Ovary (tissue), 9 donors: ENCODE measurements around the gene MIDN. TPM values are rescaled to one million over a fixed set of nuclear protein-coding genes. Genes with fewer than 3 reads are reported as not detected.
A peak's percentile ranks its signal among the peaks of the same experiment; 100 is the strongest.

Experiments
- DNase-seq, 5 donors: peaks; one replicate each; pipeline ENCODE4 v3.0.0-alpha.2; 2019 to 2020
- H3K27ac ChIP-seq, 2 donors: fragments of 200-600 bp; one replicate each; pipeline versions ENCODE4 v1.5.1 to v1.8.0; 2019 to 2022
- H3K27me3 ChIP-seq: fragments of 200-600 bp; one replicate; pipeline ENCODE4 v1.8.0; 2022
- H3K36me3 ChIP-seq: fragments of 200-600 bp; sonication (generic); one replicate; pipeline ENCODE4 v1.5.1; 2019
- H3K4me1 ChIP-seq: one replicate; pipeline ENCODE4 v1.8.1; 2013; ENCODE audit warnings: mild to moderate bottlenecking, moderate library complexity; ENCODE audit not compliant: insufficient read depth
- H3K4me3 ChIP-seq: fragments of 200-600 bp; sonication (generic); one replicate; pipeline ENCODE4 v1.5.1; 2017
- H3K9me3 ChIP-seq, 2 donors: fragments of 200-600 bp in 1 of 2; sonication (generic) in 1 of 2; one replicate each; pipeline versions ENCODE4 v1.5.1 to v1.8.1; 2013 to 2019; ENCODE audit warnings: mild to moderate bottlenecking in 1 of 2, moderate library complexity in 1 of 2
- EP300 ChIP-seq: sonication (generic); formaldehyde crosslinking; IDR thresholded peaks from one replicate; pipeline ENCODE4 v1.6.1; 2017; ENCODE audit warnings: antibody characterized with exemption
- POLR2A ChIP-seq: fragments of 450-650 bp; IDR thresholded peaks from one replicate; pipeline ENCODE4 v1.6.1; 2017; ENCODE audit warnings: antibody characterized with exemption, mild to moderate bottlenecking, moderate library complexity
- WGBS, 3 donors: extraction: QIAGEN DNeasy Blood & Tissue Kit in 1 of 3; methylation state at CpG; one replicate each; pipeline versions ENCODE4 v1.1.5 to v1.1.7; 2013 to 2017; 5-methylcytosine and 5-hydroxymethylcytosine counted together
- intact Hi-C, 4 donors: fragments of 100-400 bp; cut with DNase I; formaldehyde crosslinking; loops; one replicate each; pipeline versions ENCODE4 v1.11.0 to v1.15.1; 2022 to 2023
- polyA plus RNA-seq, 2 donors: library from polyadenylated mRNA; stranded (reverse); fragments of 200-250 nt in 1 of 2; fragments of 350-450 nt in 1 of 2; fragmentation: Illumina TruSeq in 1 of 2; extraction: RNeasy Lipid Tissue Mini Kit (QIAGEN cat#74804) in 1 of 2; gene quantifications; one replicate each; pipeline ENCODE4 v1.2.3, GENCODE V29; 2013 to 2014
- total RNA-seq, 7 donors: library from RNA; depleted of rRNA in 2 of 7; stranded (reverse); fragments of >200 nt in 2 of 7; fragmentation: NEBNext Ultra II Directional in 3 of 7; extraction: Animal tissue kit (Norgen Biotek cat#: 25700) in 3 of 7; gene quantifications; one replicate each; pipeline versions ENCODE4 v1.1.0 to v1.2.4, GENCODE V29; 2016 to 2023
- TF ChIP-seq, protein P1 (sequence below), 3 donors: fragments of 450-650 bp in 2 of 3; fragments of 200-600 bp in 1 of 3; IDR thresholded peaks; one replicate each; pipeline versions ENCODE4 v1.5.1 to v1.8.0; 2016 to 2022; ENCODE audit warnings: antibody characterized with exemption in 3 of 3, mild to moderate bottlenecking in 1 of 3
- donor health status: DM: no; HTN: no; CAD: no; lungs with moderate emphysema.
- donor health status: DM: no; HTN: no; CAD: no.
- donor health status: Bipolar disorder and iron deficiency.
- donor health status: DM: yes; HTN: yes; CAD: no.
- donor health status: DM: no; HTN: no; CAD: no.
- donor health status: DM: yes; HTN: yes; CAD: no.

The MIDN gene
- total and polyA plus RNA-seq, 9 donors: 10.1 to 261 (median 105) TPM

DNA sequence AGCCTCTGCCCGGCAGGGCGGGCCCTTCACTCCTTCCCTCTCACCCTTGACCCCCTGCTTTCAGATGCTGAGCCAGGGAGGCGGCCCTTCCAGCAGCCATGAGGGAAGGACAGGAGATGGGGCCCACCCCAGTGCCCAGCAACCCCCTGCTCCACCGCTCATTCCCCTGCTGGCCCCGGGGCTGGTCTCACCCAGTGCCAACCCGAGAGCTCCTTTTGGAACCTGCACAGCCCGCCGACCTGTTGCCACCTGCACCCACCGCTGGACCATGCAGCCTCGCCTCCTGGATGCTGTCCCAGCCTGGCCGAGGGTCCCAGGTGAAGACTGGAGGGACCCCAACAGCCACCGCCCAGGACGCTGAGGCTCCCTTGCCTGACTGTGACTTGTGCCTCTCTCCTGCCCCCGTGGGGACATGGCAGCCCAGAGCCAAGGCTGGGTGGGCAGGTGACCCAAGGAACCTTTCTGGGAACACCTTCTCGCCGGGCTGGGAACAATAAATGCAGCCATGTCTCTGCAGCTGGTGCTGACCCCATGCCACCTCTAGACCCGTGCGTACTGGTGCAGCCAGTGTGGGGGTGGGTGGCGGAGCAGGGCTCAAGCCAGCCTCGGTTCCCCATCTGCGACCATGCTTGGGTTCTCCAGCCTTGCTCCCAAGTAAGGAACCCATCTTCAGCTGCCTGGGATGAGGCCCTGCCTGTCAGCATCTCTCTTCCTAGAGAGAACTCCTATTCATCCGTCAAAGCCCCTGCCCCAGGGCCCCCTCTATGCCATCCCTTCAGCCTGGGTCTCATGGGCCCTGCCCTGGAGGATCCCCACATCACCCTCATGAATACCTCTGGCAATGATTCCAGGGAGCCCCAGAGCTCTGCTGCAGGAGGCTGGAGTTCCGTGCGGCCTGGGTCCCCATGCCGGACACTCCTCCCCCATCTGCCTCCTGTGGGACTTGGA, 30.6 kb downstream of the MIDN start:
- WGBS, 3 donors: 76 to 84% (median 80%) methylated on average over 25 of the region's 25 CpGs

DNA sequence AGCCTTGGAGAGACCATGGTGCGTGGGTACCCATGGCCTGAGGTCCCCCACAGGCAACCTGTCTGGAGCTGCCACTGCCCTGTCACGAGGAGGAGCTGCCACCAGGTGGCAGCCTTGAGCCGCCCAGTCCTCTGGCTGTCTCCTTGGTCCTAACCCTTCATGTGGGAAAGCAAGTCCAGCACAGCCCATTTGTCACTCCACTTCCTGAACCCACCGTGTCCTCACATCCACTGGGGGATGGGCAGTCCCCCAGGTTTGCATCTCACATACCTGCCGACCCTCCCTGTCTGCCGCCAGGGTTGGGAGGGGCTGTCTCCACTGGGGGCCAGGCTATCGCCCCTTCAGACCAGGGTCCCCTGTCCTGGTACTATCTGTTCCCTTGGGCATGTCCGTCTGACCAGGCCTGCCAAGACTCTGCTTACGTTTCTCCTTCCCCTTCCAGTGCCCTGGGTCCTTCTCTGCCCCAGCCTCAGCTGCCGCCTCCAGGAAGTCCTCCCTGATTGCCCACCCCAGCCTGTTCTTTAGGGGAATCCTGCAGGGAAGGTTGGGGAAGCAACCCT, 31.5 kb downstream of the MIDN start:
- no peak overlapping the region for H3K4me3 ChIP-seq
- 27 to 30% (median 27%) methylated on average over 10 of the region's 10 CpGs for WGBS, 3 donors
- H3K36me3 ChIP-seq: no peaks in the 10 kb centered on the region
- no peak for TF ChIP-seq POLR2A
- TF ChIP-seq, protein P1, sequence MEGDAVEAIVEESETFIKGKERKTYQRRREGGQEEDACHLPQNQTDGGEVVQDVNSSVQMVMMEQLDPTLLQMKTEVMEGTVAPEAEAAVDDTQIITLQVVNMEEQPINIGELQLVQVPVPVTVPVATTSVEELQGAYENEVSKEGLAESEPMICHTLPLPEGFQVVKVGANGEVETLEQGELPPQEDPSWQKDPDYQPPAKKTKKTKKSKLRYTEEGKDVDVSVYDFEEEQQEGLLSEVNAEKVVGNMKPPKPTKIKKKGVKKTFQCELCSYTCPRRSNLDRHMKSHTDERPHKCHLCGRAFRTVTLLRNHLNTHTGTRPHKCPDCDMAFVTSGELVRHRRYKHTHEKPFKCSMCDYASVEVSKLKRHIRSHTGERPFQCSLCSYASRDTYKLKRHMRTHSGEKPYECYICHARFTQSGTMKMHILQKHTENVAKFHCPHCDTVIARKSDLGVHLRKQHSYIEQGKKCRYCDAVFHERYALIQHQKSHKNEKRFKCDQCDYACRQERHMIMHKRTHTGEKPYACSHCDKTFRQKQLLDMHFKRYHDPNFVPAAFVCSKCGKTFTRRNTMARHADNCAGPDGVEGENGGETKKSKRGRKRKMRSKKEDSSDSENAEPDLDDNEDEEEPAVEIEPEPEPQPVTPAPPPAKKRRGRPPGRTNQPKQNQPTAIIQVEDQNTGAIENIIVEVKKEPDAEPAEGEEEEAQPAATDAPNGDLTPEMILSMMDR (IDR thresholded peaks at IDR 0.05): peak; percentile 85 to 95 (median 90)
- no peaks in the 10 kb centered on the region for H3K9me3 ChIP-seq
- DNase-seq: peak; percentile 74 to 90 (median 85)
- intact Hi-C loops: loop anchor here in 3 of 4 donors (10.0 kb wide), 3 partner anchors 55 to 165 kb away; partner anchors contain the start of gene NDUFS7 (in 1 of the 3)
- no peaks in the 10 kb centered on the region for H3K27me3 ChIP-seq
- H3K27ac ChIP-seq: no peak overlapping the region
- peaks cover 5% of the 10 kb centered on the region for H3K4me1 ChIP-seq

More for the DNA sequence above, 30.6 kb downstream of the MIDN start:
- H3K9me3 ChIP-seq: no peaks in the 10 kb centered on the region
- no peak overlapping the region for H3K4me3 ChIP-seq
- intact Hi-C loops: loop anchor here in 1 of 4 donors (10.0 kb wide), 1 partner anchor 106 kb away; the partner anchor contains the start of gene NDUFS7
- no peak overlapping the region for H3K27ac ChIP-seq
- TF ChIP-seq POLR2A (no peak), EP300 (no peak)
- TF ChIP-seq, protein P1 (IDR thresholded peaks at IDR 0.05): no peak
- H3K27me3 ChIP-seq: no peaks in the 10 kb centered on the region
- no peaks in the 10 kb centered on the region for H3K36me3 ChIP-seq
- DNase-seq: peak in 3 of 5 donors; percentile 31 to 59 (median 44)
- H3K4me1 ChIP-seq: peaks cover 8% of the 10 kb centered on the region

DNA sequence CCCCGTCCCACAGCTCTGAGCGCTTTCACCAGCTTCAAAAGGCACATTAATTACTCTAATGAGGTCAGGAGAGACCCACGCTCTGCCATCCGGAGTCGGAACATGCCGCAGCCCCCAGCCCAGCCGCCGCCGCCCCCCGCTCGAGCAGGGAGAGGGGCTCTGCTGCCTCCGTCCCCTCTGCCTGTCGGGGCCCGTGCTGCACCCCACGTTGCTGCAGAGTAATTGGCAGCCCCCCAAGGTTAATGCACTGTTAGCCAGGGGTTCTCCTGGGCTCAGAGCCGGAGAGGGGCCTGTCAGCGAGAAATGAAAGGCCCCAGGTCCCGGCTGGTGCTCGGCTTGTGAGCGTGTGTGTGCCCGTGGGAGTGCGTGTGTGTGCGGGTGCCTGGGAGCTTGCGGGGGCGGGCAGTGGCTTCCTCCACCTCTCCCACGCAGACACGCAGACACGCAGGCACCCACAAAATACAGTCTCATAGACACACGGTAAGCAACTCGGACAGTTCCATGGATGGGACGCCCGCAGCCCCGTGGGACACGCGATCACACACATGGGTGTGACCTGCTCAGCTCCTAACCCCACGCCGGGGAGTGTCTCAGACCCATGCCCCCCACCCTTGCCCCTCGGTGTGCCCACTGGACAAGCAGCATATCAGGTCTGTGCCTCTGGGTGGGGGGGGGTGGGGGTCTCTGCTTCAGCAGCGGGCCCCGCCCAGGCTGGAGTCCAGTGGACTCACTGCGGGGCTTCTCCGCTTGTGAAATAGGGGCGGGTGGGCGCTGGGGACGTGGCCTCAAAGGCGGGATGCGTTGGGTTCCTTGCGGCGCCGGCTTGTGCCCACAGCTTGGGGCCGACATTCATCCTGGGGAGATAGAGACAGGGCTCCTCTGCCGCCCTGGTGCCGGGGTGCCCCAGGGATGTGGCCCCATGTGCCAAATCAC, 32.5 kb downstream of the MIDN start:
- H3K4me1 ChIP-seq: peaks cover 5% of the 10 kb centered on the region
- H3K9me3 ChIP-seq: no peaks in the 10 kb centered on the region
- 41 to 48% (median 42%) methylated on average over 51 to 53 of the region's 53 CpGs for WGBS, 3 donors
- H3K4me3 ChIP-seq: no peak overlapping the region
- TF ChIP-seq EP300 (no peak), POLR2A (no peak)
- TF ChIP-seq, protein P1 (IDR thresholded peaks at IDR 0.05): no peak
- no peaks in the 10 kb centered on the region for H3K27me3 ChIP-seq
- H3K27ac ChIP-seq: no peak overlapping the region
- no peaks in the 10 kb centered on the region for H3K36me3 ChIP-seq
- intact Hi-C loops: loop anchor here in 3 of 4 donors (10.0 kb wide), 2 partner anchors 54 to 164 kb away; no protein-coding TSS in a partner anchor
- DNase-seq: peak in 1 of 5 donors; percentile 22
